ENCODE results near the gene USP15.

The USP15 gene

DNA sequence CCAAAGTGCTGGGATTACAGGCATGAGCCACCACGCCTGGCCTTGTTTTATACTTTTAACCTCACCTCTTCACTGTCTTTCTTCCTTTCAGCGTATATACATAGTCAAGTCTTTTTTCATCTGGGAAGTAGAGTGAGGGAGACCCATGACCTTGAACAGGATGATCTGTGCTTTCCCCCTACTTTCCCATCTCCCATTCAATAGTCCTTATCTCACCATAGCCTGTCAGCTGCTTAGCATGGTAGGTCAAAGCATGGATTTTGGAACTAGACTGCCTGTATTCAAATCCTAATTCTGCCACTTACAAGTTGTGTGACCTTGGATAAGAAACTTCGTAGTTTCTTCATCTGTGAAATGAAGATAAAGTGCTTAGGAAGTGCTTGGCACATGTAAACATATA lies 110.0 kb downstream of the USP15 start:
- no peak for DNase-seq (ENCODE audit: low spot score)
- TF ChIP-seq CTCF (IDR thresholded peaks at IDR 0.05; ENCODE audit: extremely low read depth, missing control alignments) = no peak

GRCh38 chr12:62371661-62372060 lies 111.5 kb downstream of the USP15 start:
- no peak for TF ChIP-seq CTCF (IDR thresholded peaks at IDR 0.05; ENCODE audit: extremely low read depth, missing control alignments)
- DNase-seq (ENCODE audit: low spot score) = no peak

DNA sequence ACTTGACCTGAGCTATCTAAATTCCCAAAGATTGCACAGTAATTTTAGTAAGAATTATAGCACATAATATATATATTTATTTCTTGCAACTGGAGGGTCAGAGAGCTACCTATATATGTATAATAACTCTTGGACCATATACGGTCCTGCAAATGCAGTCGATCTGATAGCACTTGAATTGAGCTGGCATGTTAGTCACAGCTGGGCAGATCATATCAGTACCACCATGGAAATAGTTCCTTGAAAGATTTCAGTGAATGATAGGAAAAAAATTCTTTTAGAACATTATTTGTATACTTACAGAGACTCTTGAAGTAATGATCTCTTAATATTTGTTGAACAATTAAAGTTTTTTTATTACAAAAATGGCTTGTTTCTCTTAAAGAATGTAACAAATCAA lies 111.9 kb downstream of the USP15 start:
- no peak for DNase-seq (ENCODE audit: low spot score)
- TF ChIP-seq CTCF (IDR thresholded peaks at IDR 0.05; ENCODE audit: extremely low read depth, missing control alignments) = no peak

GRCh38 chr12:62372825-62373224 lies 112.6 kb downstream of the USP15 start:
- no peak for TF ChIP-seq CTCF (IDR thresholded peaks at IDR 0.05; ENCODE audit: extremely low read depth, missing control alignments)
- DNase-seq (ENCODE audit: low spot score) = no peak

DNA sequence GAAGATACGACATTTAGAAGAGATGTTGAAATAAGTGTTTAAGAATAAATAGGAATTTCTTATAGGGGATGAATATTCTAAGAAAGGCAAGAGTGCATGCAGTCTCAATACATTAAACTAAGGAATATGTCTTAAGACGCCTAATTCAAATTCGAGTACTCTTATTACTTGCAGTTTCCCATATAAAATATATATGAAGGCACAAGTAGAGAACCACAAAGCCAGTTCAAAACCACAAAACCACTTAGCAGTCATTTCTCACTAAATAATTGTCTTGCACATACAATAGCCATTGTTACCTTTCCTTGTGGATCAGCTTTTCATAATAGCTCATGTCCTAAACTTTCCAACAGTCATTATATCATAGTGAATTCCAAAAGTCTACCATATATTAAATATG lies 115.4 kb downstream of the USP15 start:
- no peak for DNase-seq (ENCODE audit: low spot score)
- TF ChIP-seq CTCF (IDR thresholded peaks at IDR 0.05; ENCODE audit: extremely low read depth, missing control alignments) = no peak

- TF ChIP-seq CTCF (IDR thresholded peaks at IDR 0.05; ENCODE audit: extremely low read depth, missing control alignments) = no peak
- DNase-seq (ENCODE audit: low spot score) = no peak
These were observed 119.0 kb downstream of the USP15 start for GRCh38 chr12:62379026-62379722.

- TF ChIP-seq CTCF (IDR thresholded peaks at IDR 0.05; ENCODE audit: extremely low read depth, missing control alignments) = no peak
- no peak for DNase-seq (ENCODE audit: low spot score)
These were observed 119.5 kb downstream of the USP15 start for GRCh38 chr12:62379723-62380045.

All from GM20000 (cell line).